T-helper 1 cell (primary cell): ENCODE results near the gene KNSTRN.

Experiments
- DNase-seq, 5 donors: peaks; one replicate each; pipeline ENCODE4 v3.0.0-alpha.2; 2012 to 2020

Gene KNSTRN

DNA sequence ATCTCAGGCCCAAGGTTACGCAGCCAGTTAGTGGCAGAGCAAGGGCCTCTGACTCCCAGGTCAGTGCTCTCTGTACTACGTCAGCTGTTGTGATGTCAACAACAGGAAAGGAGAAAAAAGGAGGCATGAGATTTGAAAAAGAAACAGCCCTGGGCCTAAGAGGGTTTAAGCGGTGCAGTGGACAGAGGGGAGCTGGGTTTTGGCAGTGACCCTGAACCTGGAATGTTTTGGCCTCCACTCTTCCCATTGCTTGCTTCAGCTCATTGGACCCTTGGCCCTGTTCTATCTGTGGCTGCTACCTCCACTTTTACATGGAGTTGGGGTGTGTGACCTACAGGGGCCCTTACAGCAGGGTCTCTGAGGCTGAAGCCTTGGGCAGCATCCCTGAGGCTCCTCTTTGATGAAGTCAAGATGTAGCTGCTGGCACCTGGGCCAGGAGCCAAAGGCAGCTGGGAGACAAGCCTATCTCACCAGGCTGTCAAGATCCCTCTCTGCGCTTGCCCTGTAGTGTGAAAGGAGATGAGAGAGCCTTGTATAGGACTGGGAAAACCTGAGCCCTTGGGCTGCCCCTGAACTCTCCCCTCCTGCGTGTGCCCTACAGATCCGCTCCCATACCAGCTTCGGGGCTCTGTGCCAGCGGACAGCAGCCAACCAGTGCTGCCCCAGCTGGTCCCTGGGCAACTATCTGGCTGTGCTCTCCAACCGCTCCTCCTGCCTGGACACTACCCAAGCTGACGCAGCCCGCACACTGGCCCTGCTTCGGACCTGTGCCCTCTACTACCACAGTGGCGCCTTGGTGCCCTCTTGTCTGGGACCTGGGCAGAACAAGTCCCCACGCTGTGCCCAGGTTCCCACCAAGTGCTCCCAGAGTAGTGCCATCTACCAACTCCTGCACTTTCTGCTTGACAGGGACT lies 15.8 kb upstream of the KNSTRN start:
- DNase-seq = no peak

DNA sequence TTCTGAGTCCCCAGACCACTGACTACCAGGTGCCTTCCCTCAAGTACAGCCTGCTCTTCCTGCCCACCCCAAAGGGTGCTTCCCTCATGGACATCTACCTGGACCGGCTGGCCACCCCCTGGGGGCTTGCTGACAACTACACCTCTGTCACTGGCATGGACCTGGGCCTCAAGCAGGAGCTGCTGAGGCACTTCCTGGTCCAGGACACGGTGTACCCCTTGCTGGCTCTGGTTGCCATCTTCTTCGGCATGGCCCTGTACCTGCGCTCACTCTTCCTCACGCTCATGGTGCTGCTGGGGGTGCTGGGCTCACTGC lies 15.2 kb upstream of the KNSTRN start:
- DNase-seq = no peak

DNA sequence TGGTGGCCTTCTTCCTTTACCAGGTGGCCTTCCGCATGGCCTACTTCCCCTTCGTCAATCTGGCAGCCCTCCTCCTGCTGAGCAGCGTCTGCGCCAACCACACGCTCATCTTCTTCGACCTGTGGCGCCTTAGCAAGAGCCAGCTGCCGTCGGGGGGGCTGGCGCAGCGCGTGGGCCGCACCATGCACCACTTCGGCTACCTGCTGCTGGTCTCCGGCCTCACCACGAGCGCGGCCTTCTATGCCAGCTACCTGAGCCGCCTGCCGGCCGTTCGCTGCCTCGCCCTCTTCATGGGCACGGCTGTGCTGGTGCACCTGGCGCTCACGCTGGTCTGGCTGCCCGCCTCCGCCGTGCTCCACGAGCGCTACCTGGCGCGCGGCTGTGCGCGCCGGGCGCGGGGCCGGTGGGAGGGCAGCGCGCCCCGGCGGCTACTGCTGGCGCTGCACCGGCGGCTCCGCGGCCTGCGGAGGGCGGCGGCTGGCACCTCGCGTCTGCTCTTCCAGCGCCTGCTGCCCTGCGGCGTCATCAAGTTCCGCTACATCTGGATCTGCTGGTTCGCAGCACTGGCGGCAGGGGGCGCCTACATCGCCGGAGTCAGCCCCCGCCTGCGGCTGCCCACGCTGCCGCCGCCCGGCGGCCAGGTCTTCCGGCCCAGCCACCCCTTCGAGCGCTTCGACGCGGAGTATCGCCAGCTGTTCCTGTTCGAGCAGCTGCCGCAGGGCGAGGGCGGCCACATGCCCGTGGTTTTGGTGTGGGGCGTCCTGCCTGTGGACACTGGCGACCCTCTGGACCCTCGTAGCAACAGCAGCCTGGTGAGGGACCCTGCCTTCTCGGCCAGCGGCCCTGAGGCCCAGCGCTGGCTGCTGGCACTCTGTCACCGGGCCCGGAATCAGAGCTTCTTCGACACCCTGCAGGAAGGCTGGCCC lies 14.6 kb upstream of the KNSTRN start:
- peak; percentile 78 to 94 (median 84) for DNase-seq

DNA sequence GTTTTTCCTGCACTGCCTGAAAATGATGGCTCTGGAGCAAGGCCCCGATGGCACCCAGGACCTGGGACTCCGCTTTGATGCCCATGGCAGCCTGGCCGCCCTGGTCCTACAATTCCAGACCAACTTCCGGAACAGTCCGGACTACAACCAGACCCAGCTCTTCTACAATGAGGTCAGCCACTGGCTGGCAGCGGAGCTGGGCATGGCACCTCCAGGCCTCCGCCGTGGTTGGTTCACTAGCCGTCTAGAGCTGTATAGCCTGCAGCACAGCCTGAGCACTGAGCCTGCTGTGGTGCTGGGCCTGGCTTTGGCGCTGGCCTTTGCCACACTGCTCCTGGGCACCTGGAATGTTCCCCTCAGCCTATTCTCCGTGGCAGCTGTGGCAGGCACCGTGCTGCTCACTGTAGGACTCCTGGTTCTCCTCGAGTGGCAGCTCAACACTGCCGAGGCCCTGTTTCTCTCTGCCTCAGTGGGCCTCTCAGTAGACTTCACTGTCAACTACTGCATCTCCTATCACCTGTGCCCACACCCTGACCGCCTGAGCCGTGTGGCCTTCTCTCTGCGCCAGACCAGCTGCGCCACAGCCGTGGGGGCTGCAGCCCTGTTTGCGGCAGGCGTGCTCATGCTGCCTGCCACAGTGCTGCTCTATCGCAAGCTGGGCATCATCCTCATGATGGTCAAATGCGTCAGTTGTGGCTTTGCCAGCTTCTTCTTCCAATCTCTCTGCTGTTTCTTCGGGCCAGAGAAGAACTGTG lies 13.6 kb upstream of the KNSTRN start:
- no peak for DNase-seq

DNA sequence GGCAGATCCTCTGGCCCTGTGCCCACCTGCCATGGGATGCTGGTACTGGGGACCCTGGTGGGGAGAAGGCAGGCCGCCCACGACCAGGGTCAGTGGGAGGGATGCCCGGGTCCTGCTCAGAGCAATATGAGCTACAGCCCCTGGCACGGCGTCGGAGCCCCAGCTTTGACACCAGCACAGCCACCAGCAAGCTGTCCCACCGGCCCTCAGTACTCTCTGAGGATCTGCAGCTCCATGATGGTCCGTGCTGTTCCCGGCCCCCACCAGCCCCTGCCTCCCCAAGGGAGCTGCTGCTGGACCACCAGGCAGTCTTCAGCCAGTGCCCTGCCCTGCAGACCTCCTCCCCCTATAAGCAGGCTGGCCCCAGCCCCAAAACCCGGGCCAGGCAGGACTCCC lies 13.0 kb upstream of the KNSTRN start:
- DNase-seq = no peak

DNA sequence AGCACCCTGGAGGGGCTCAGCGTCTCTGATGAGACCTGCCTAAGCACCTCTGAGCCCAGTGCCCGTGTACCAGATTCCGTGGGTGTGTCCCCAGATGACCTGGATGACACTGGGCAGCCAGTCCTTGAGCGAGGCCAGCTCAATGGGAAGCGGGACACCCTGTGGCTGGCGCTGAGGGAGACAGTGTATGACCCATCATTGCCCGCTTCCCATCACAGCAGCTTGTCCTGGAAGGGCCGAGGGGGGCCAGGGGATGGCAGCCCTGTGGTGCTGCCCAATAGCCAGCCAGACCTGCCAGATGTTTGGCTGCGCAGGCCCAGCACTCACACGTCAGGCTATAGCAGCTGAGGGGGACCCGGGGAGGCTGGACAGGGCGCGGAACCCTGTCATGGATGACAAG lies 12.6 kb upstream of the KNSTRN start:
- DNase-seq = no peak

DNA sequence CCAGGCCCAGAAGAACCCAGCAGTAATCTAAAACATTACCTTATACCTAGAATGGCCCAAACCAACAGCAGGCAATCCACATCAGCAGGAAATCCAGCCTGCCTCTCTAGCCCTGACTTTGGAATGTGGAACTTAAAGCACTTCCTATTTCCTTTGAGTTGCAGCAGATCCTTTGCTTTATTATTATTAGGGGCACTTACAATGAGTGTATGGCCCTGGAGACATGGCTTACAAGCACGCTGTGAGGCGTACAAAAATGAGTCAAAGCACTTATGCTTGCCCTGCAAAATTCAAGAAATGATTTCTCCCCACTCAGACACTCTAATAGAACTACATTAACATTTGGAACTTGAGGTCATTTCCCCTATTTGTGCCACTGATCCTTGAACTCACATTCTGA lies 9.5 kb upstream of the KNSTRN start:
- DNase-seq = no peak

DNA sequence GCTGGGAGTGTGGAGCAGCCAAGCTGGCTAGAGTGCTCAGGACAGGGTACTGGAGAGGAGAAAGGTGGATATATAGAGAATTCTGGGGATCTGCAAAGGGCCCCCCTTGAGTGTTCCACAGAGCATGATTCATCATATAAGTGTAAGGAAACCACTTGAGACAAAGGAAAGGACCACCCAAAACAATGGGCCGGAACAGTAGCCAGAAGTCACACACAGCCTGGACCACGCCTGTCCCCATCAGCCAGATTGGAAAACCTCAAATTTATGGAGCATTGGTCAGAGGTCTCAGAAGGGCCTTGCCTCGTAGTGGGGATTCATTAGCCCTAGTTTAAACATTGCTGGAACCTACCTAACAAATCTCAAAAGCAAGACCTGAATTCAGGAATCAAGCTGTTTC lies 4.9 kb upstream of the KNSTRN start:
- no peak for DNase-seq

DNA sequence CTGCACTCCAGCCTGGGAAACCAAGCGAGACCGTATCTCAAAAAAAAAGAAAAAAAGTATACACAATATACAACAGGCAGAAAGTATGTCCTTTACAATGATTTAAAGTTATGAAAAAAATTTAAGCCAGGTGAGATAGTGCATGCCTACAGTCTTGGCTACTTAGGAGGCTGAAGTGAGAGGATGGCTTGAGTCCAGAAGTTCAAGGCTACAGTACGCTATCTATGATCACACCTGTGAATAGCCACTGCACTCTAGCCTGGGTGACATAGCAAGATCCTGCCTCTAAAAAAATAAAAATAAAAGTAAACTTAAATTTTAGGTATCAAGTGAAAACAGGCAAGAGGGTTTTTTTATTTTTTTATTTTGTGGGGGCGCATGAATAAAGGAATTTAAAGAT lies 3.1 kb upstream of the KNSTRN start:
- no peak for DNase-seq

DNA sequence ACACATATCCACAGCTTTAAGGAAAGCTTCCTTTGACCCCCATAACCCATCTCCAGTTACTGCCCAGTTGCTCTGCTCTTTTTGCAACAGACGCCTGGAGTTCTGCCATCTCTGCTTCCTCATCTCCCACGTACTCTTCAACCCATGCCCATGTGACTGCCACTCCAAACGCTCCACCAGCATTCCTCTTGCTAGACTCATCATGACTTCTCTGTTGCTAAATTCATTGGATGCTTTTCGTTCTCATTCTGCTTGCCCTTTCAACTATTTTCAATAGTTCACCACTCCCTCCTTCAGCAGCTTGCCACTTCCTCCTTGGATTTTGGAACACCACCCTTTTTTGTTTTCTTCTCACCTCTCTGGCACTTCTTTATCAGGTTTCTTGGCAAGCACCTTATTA lies 2.7 kb upstream of the KNSTRN start:
- no peak for DNase-seq

DNA sequence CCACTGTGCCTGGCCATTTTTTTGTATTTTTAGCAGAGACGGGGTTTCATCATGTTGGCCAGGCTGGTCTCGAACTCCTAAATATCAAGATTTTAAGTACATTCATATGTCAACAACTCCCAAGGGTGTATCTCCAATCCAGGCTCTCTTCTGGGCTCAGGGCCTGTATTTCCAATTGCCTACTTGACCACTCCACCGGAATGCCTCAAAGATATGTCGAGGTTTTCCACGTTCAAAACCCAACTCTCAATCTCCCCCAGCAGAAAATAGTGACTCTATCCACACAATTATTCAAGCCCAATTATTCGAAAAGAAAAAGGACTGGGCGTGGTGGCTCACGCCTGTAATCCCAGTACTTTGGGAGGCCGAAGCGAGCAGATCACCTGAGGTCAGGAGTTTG lies 1.9 kb upstream of the KNSTRN start:
- DNase-seq = no peak

DNA sequence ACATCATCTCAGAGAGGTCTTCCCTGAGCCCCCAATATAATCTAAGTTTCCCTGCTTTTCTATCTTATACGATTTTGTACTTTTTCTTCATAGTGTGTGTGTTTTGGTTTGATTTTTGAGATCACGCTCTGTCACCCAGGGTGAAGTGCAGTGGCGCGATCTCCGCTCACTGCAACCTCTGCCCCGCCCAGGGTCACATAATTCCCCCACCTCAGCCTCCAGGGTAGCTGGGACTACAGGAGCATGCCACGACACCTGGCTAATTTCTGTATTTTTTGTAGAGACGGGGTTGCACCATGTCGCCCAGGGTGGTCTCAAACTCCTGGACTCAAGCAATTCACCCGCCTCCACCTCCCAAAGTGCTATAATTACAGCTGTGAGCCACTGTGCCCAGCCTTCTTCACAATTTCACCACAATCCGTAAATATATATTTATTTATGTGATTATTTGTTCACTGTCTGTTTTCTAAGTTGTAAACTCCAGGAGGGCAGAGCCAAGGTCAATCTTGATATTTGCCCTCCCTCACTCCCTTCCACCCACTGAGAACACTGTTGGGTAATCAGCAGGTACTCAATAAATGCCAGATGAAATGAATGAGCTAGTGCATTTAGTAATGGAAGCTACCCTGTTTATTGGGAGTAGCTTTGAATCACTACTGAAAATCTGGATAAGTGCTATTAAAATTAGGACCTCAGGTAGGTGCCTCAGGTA lies 547 bp upstream of the KNSTRN start:
- no peak for DNase-seq

DNA sequence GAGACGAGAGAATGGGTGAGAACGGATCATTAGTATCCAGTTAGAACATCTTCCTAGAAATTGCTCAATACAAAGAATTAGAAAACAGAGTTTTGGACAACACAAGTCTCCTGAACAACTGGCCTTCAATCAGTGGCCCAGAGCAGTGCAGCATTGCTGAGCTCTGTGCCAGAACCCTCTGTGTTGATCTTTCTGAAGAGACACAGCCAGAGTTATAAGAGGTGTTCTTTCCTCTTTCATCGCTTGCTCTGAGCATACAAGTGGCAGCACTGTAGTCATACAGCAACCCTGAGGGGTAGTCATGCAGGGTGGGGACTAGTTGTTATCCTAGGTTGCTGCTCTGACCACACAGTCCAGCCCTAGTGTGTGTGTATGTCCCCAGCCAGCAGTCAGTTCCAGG lies 4.0 kb downstream of the KNSTRN start:
- DNase-seq = no peak

DNA sequence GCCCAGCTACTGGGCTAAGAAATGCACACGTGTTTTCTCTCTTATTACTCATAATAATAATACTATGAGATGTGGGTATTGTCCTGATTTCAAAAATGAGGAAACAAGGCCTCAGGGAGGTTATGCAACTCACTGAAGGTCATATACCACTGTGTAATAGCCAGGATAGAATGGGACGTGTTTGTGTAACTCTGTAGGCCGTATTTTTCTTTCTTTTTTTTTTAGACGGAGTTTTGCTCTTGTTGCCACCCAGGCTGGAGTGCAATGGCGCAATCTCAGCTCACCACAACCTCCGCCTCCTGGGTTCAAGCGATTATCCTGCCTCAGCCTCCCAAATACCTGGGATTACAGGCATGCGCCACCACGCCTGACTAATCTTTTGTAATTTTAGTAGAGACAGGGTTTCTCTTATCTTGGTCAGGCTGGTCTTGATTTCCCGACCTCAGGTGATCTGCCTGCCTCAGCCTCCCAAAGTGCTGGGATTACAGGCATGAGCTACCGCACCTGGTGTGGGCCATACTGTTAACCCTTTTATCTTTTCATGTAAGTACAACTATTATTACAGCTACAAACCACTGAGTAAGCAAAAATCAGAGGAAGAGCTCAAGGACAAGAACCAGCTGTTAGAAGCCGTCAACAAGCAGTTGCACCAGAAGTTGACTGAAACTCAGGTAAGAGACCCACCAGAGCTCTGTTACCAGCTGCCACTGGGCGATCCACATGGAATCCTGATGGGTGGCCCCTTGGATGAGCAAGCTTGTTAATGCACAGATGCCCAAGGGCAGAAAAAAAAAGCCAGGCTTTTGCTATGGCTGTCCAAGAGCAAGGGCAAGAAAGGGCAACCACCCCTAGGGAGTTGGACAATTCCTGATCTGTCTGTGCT lies 6.7 kb downstream of the KNSTRN start:
- no peak for DNase-seq

DNA sequence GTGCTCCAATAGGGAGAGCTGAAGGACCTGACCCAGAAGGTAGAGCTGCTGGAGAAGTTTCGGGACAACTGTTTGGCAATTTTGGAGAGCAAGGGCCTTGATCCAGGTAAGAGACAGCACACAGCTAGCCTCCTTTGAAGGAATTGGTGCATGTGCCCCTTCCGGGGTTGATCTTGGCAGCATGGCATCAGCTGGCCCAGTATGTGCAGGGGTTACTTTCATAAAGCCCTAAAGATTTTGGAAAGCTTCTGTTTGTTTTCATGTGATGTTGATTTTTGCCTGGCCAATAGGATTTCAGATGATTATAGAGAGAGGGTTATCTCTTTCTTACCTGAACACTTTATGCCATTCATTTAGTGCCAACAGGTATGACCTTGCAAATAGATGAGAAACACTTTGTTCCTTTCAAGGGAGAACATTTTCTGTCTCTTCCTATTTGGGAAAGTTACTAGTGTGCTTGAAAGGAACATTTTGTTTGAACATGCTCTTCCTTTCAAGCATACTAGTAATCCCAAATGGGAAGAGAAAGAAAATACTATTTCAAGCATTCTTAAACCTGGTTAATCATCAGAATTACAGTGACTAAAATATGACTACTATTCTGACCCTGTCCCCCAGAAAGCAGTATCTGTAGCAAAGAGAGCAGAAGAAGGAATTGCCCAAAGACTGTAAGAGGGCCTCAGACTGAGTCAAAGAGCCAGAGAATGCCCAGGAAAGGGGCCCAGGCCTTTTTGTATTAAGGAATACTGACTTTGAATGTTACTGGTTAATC lies 7.5 kb downstream of the KNSTRN start:
- DNase-seq = no peak

DNA sequence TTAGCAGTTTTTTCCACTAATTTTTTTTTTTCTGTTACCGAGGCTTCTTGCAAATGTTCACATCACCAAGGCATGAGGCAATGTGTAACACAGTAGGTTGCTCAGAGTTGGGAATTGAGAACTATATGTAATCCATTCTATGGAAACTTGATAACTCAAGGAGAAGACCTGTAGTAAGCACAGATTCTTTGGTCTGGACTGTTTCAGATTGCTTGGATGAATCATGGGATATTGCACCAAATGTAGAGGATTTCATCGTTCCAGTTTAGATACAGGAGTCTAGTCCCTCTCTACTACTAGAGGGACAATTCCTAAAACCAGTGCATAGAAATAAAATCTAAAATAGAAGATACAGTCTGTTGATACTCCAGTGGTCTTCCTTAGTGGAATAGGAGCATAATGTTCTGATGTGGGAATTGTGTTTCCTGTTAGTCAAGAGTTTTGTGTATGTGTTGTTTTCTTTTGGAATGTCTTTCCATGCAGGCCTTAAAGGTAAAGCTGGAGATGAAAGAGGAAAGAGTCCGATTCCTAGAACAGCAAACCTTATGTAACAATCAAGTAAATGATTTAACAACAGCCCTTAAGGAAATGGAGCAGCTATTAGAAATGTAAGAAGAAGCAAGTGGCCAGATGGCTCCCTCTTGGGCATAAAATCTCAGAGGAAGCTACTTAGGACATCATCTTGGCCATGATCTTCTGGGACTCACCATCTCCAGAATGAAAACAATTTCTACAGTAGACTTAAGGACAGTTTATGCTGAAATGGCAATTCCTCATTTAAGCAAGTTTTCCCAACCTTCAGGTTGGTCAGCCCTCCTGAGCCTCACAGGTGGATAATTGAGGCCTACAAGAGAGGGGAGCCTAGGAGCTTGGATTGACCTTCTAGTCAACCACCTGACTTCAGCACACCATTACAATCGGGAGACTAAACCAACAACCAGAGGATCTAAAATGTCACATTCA lies 10.7 kb downstream of the KNSTRN start:
- no peak for DNase-seq

DNA sequence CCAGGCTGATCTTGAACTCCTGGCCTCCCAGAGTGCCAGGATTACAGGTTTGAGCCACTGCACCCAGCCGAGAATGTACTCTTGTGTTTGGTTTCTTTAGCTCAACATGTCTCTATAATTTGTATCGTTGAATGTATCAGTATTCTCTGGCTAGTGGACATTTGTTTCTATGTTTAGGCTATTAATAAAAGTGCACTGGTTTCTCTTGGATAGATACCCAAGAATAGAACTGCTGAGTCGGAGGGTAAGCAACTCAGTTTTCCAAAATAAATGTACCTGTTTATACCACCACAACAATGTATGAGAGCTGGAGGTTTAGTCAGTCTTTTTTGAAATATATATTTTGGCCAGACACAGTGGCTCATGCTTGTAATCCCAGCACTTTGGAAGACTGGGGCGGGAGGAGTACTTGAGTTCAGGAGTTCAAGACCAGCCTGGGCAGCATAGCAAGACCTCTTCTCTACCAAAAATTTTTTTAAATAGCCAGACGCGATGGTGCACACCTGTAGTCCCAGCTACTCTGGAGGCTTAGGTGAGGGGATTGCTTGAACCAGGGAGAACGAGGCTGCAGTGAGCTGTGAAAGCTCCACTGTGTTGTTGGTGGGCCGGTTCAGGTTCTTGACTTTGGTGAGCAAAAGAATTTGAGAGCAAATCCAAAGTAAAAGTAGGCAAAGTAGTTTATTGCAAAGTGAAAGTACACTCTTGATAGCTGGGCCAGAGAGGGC lies 15.3 kb downstream of the KNSTRN start:
- no peak for DNase-seq

DNA sequence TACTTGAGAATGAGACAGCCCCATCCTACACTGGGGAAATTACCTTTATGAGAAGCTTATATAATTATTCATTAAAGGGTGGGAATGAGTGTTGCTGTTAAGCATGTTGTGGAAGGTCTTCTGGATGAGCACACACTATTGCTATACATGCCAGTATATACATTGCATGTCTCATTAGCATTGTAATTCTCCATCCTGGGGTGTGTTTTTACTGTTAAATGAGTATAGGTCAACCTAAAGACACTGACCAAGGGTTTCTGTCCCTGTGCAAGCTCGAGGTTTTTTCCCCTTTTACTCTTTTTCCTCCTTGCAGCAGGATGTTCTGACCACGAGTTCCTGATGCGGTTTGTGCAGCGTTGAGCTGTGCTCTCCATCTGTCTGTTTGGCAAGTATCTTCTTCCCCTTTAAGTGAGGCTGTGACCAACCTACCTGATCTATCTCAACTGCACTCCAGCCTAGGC lies 15.9 kb downstream of the KNSTRN start:
- peak in 1 of 5 donors; percentile 43 for DNase-seq

DNA sequence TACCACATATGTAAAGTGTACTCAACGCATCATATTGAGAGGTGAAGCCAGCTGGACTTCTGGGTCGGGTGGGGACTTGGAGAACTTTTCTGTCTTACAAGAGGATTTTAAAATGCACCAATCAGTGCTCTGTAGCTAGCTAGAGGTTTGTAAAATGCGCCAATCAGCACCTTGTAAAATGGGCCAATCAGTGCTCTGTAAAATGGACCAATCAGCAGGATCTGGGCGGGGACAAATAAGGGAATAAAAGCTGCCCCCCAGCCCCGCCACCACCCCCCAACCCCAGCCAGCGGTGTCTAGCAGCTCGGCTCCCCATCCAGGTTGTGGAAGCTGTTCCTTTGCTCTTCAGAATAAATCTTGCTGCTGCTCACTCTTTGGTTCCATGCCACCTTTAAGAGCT lies 16.8 kb downstream of the KNSTRN start:
- no peak for DNase-seq
